Astrocyte of the hippocampus (primary cell): Measurements from ENCODE around the gene SDHB.
A peak's percentile ranks its signal among the peaks of the same experiment; 100 is the strongest.
"Not testable (repeated sequence)": the region's sequence is repeated elsewhere in the genome, so short reads cannot be mapped to it uniquely, and the experiment has no call there.

Source experiments
- DNase-seq: peaks from one replicate; pipeline ENCODE4 v3.0.0; 2011; ENCODE audit warnings: low read depth, low spot score

The SDHB gene

GRCh38 chr1:17075470-17076255 lies 21.8 kb upstream of the SDHB start:
- DNase-seq, result no peak

DNA sequence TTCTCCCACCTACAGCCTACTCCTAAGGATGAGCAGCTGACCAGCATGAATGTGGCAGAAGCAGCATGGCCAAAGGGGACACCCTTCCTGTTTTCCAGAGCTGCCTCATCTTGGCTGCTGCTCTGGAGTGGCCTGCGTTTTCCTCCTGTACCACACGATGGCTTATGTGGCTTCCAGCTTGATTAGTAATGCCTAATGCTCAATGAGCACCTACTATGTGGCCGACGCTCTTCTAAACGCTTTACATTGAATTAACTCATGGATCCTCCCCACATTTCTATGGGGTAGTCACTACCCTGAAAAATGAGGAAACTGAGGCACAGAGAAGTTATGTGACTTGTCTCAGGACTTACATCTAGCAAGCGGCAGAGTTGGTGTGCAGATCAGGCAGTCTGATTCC lies 18.0 kb upstream of the SDHB start:
- no peak for DNase-seq

DNA sequence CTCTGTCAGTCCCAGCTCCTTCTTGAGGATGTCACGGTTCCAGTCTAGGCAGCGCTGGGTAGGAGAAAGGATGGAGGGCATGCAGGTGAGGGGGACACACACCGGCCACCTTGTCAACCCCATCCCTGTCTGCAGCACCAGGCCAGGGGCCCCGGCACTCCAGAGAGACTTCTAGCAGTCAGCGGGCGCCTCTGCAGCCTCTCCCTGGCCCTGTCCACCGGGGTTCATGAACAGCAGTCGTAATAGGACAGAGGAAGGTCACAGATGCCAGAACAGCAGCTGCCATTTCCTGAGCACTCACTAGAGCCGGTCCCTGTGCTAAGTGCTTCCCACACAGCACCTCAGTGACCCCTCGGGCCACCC lies 16.3 kb upstream of the SDHB start:
- no peak for DNase-seq

GRCh38 chr1:17069452-17070162 lies 15.8 kb upstream of the SDHB start:
- DNase-seq, result no peak

GRCh38 chr1:17068789-17069188 lies 15.0 kb upstream of the SDHB start:
- DNase-seq, result no peak

DNA sequence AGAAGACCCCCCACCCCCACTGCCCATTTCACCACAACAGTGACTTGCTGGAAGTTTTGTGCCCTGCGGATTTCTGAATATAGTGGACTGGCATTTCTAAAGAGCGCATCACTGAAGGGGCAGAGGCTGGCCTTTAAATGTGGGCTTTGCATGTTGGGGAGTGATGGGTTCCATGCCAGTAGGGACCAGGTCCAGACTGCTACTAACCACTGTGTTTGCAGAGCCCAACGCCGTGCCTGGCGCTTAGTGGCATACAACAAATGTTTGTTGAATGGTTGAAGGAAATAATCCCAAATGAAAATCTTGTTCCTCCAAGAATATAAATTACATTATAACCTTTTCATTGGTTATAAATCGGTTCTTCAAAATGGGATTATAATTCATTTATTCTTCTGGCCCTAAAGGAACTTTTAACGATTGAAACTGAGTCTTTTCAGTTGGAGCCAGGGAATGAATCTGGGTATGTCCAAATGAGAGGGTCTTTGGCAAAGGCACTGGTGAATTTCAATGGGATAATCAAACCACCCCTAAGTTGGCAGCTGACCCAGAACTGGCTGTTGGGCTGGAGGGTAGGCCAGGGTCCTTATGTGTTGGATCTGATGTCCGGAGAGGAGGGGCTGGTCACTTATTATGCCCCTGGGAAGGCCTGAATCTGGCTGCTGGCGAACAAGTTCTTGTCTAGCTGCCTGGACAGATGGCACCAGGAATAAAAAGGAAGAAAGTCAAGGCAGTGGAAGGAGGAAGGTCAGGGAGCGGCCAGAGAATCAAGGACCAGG lies 13.8 kb upstream of the SDHB start:
- DNase-seq, result no peak

DNA sequence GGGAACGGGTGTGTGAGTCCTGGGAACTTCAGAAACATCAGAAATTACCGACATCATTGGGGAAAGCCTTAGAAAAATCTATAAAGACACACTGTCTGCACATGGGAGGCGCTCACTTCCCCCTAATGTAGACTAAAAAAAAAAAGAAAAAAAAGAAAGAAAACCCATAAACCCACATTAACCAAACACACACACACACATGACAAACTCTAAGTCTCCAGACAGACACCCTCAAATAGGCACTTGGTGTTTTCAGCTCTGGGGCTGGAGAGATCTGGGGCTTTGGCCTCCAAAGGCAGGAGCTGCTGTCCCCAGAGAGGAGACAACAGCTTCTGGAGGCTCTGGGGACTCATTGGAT lies 13.2 kb upstream of the SDHB start:
- no peak for DNase-seq

GRCh38 chr1:17066361-17067068 lies 12.7 kb upstream of the SDHB start:
- DNase-seq, result no peak

DNA sequence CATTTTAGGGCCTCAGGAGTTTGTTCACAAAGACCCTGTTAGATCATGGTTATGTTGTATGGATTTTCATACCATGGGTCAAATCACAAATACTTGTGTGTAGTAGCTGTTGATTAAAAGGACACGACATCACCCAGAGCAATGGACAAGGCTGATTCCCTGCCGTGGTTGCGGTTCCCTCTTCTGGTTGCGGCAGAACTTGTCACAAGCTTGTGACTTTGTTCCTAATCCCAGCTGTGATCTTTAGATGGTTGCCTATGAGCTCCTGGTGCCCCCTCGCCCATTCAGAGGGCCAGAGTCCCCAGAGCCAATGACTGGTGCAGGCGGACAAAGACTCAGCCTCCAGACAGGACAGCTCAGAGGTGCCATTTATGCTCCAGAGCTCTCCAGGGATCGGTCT lies 11.8 kb upstream of the SDHB start:
- no peak for DNase-seq

DNA sequence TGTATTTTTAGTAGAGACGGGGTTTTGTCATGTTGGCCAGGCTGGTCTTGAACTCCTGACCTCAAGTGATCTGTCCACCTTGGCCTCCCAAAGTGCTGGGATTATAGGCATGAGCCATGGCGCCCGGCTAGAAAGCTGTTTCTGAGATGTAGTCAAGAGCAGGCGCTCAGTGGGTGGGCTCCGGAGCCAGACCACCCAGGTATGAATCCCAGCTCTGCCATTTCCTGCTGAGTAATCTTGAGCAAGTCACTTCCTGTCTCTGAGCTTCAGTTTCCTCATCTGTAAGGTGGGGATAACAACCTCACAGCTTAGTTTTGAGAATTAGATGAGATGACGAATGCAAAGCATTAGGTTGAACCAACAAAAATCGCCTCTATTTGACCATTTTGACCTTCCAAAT lies 8.9 kb upstream of the SDHB start:
- DNase-seq, result not testable (repeated sequence)

GRCh38 chr1:17061892-17062291 lies 8.1 kb upstream of the SDHB start:
- peak; percentile 37 for DNase-seq

DNA sequence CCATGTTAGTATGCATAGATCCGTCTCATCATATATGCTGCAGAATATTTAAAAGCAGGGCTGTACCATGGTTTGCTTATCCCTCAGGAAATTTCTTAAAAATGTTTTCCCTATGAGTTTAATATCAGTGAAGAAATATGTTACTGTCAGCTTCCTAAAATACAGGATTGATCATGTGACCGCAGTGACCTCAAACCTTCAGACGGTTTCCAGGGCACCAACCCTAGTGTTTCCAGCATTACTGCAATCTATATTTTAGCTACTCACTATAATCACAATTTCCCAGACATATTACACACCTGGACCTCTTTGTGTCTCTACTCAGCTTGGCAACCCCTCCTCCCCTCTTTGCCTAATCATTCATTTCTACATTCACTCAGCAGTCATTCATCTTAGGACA lies 7.7 kb upstream of the SDHB start:
- DNase-seq, result no peak

DNA sequence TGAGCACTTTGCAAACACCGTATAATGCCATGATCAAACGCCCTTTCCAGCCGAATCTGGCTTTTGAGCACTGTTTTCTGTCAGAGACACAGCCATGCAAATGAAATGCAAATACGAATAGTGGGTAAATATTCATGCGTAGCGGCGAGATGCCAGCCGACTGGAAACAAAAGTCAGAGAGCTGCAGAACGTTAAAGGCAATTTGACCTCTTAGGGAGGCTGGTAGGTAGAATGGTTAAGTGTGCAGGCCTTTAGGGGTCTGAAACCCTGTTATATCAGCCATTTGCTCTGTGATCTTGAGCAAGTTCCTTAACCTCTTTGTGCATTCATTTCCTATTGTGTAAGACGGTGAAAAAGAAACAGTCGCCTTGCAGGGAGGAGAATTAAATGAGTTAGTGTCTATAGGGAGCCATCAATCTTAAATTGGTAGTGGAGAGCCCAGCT lies 6.5 kb upstream of the SDHB start:
- DNase-seq, result no peak

- peak; percentile 86 for DNase-seq
Measured at GRCh38 chr1:17059391-17060305, 5.8 kb upstream of the SDHB start.

DNA sequence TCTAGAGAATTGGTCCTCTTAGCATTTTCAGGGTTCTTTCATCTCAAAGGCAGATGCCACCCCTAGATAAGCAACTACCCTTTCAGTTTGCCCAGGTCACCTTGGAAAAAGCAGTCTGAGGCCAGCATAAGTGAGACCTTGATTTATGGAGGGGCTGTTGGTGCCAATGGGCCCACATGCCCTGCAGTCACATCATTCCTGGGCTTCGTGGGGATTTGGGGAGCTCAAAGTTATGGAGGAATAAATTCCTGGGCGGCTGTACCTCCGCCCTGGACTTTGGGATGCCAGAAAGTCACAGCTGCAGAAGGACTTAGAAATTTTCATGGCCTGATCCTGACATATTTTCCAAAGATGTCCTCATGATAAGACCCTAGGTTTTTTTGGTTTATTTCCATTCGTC lies 2.7 kb upstream of the SDHB start:
- no peak for DNase-seq

- DNase-seq, result no peak
Measured at GRCh38 chr1:17055801-17056200, 2.0 kb upstream of the SDHB start.

DNA sequence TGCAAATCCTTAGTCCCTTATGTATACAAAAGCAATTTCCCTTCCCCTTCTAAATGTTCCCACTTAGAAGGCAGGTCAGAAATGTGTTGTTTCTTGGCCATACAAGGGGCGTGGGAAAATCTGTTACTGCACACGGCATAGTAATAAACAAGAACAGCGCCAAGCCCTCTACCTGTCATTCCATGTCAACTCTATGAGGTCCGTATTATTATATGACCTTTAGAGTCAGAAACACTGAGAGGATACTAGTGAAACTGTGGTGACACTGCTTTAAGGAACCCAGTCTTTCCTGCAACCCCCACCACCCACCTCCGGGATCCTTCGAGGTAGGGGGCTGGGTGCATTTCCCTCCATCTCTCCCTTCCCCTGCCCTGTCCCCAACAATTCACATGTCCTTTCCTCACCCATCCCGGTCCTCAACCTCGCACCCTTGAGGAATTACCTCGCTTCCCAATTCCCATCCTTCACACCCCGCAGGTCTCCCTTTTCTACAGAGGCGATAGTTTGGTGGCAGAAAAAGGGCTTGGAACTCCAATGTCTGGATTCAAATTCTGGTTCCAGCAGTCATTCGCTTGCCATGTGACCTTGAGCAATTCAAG lies 647 bp downstream of the SDHB start:
- no peak for DNase-seq

DNA sequence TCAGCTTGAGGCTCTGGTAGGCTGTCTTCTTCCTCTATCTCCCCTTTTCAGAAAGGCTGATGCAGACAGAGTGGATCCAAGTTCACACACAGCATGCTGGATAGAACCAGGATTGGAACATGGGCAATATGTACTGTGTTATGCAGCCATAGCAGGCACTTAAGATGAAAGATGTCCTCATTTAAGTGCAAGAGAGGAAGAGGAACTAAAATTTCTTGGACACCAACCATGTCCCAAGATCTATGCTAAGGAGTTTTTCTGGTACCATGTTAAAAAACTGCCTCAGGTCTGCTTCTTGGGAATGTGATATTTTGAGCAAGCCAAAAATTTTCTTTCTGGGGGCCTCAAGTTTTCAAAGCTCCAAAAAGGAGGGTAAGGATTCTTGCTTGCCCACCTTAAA lies 1.2 kb downstream of the SDHB start:
- DNase-seq, result no peak

DNA sequence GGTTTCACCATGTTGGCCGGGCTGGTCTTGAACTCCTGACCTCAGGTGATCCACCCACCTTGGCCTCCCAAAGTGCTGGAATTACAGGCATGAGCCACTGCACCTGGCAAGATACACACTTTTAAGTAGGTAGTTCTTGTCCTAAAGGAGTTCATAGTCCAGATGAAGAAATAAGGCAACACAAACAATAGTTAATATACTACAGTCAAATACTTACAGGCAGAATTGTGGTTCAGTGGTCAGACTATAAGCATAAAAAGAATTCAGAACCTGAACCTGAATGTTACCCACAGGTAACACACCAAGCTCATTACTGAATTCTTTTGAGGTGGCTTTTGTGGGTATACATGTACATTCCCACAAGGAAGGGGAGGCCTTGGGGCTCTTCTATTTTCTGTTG lies 1.8 kb downstream of the SDHB start:
- DNase-seq, result no peak

DNA sequence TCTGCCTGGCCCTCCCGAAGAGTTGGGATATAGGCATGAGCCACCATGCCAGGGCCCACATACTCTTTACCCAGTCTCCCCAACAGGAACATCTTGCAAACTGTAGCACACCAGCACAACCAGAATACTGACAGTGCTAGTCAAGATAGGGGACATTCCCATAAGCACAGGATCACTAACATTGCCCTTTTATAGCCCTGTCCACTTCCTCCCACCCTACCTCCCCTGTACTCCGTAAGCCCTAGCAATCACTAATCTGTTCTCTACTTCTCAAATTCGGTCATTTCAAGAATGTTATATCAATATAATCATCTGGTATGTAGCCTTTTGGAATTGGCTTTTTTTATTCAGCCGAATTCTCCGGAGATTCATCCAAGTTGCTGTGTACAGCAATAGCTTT lies 5.9 kb downstream of the SDHB start:
- no peak for DNase-seq

DNA sequence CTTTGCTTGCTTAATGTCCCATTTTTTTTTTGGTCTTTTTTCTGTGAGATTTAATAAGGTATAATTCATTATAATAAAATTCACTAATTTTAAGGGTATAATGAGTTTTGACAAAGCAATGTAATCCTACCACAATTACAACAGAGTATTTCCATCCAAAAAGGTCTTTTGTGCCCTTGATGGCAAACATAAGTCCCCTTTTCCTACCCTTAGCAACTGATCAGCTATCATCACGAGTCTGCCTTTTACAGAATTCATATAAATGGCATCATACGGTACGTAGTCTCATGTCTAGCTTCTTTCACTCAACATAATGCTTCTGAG lies 7.5 kb downstream of the SDHB start:
- DNase-seq, result no peak
